PC-3 (cell line): ENCODE results near the gene CYTH4. TPM values are rescaled to one million over a fixed set of nuclear protein-coding genes. Genes with fewer than 3 reads are reported as not detected.

Source experiments
- ATAC-seq: fragments of 200-7000 bp; cut with Tn5 transposase; 2 replicates; pipeline ENCODE4 v1.9.1; 2020; ENCODE audit warnings: mild to moderate bottlenecking, moderate library complexity
- BruUV-seq: library from RNA; stranded (reverse); fragments of 400-500 nt; replicated peaks from 2 replicates; lab custom pipeline; 2021; lab: Mats Ljungman, UMichigan
- CTCF ChIA-PET: fragments of 300-600 bp; sonication (Branson Sonifier 250); formaldehyde crosslinking; loops from one replicate; lab custom pipeline; 2022; ENCODE audit warnings: antibody characterized with exemption; lab: Charles Lee
- POLR2A ChIA-PET: fragments of 300-600 bp; sonication (Branson Sonifier 250); formaldehyde crosslinking; loops from one replicate; lab custom pipeline; 2022; ENCODE audit warnings: antibody characterized with exemption; ENCODE audit not compliant: unreplicated experiment; lab: Charles Lee
- DNase-seq: peaks from one replicate; pipeline ENCODE4 v3.0.0-alpha.2; 2015
- H2AFZ ChIP-seq: fragments of 300-600 bp; sonication (generic); 2 replicates; pipeline ENCODE4 v1.6.0; 2016; ENCODE audit warnings: antibody characterized with exemption, low read length
- H3F3A ChIP-seq: fragments of 300-600 bp; sonication (generic); one replicate; pipeline ENCODE4 v1.6.0; 2017; ENCODE audit warnings: antibody characterized with exemption, low read length, control low read depth, mild to moderate bottlenecking; ENCODE audit not compliant: unreplicated experiment
- H3K27ac ChIP-seq: fragments of 300-600 bp; sonication (generic); 2 replicates; pipeline ENCODE4 v1.5.1; 2016; ENCODE audit warnings: mild to moderate bottlenecking, low read length
- H3K27me3 ChIP-seq: fragments of 300-600 bp; sonication (generic); 2 replicates; pipeline ENCODE4 v1.6.1; 2016; ENCODE audit warnings: low read length, mixed read lengths
- H3K36me3 ChIP-seq: fragments of 300-600 bp; sonication (generic); 2 replicates; pipeline ENCODE4 v1.6.1; 2016; ENCODE audit warnings: low read depth, mixed run types, low read length, mixed read lengths
- H3K4me1 ChIP-seq: fragments of 300-600 bp; sonication (generic); 2 replicates; pipeline ENCODE4 v1.5.1; 2016; ENCODE audit warnings: low read length; ENCODE audit not compliant: insufficient read depth
- H3K4me2 ChIP-seq: fragments of 300-600 bp; sonication (generic); 2 replicates; pipeline ENCODE4 v1.6.0; 2016; ENCODE audit warnings: low read length
- H3K4me3 ChIP-seq: fragments of 300-600 bp; sonication (generic); 2 replicates; pipeline ENCODE4 v1.5.1; 2016; ENCODE audit warnings: mild to moderate bottlenecking, low read length, mixed read lengths
- H3K79me2 ChIP-seq: fragments of 300-600 bp; sonication (generic); 2 replicates; pipeline ENCODE4 v1.6.1; 2017; ENCODE audit warnings: low read length, mixed read lengths
- H3K9ac ChIP-seq: fragments of 300-600 bp; sonication (generic); 2 replicates; pipeline ENCODE4 v1.6.0; 2016; ENCODE audit warnings: mild to moderate bottlenecking, low read length
- H3K9me2 ChIP-seq: fragments of 300-600 bp; sonication (generic); replicated peaks from 2 replicates; pipeline ENCODE4 v1.6.1; 2016; ENCODE audit warnings: mixed run types, low read length, mixed read lengths
- H3K9me3 ChIP-seq: fragments of 300-600 bp; sonication (generic); 2 replicates; pipeline ENCODE4 v1.6.1; 2016; ENCODE audit warnings: low read length, mixed read lengths
- H4K20me1 ChIP-seq: fragments of 300-600 bp; sonication (generic); 2 replicates; pipeline ENCODE4 v1.6.1; 2016; ENCODE audit warnings: low read length, mixed read lengths
- CTCF ChIP-seq: fragments of 300-600 bp; sonication (generic); conservative IDR thresholded peaks from 2 replicates; pipeline ENCODE4 v1.5.1; 2017; ENCODE audit warnings: antibody characterized with exemption, low read depth, mild to moderate bottlenecking, low read length
- EZH2 ChIP-seq: fragments of 300-600 bp; sonication (generic); IDR thresholded peaks from one replicate; pipeline ENCODE4 v1.6.1; 2017; ENCODE audit warnings: antibody characterized with exemption, mild to moderate bottlenecking, low read length; ENCODE audit not compliant: unreplicated experiment
- EZH2phosphoT487 ChIP-seq: fragments of 300-600 bp; sonication (generic); IDR thresholded peaks from 2 replicates; pipeline ENCODE4 v1.6.1; 2018; ENCODE audit warnings: mild to moderate bottlenecking, antibody characterized with exemption, low read length, borderline replicate concordance
- intact Hi-C: fragments of 100-400 bp; cut with micrococcal nuclease; formaldehyde crosslinking; loops from 2 replicates; pipeline ENCODE4 v1.9.0; 2023
- total RNA-seq: library from RNA; depleted of rRNA; stranded (reverse); fragments of >200 nt; gene quantifications from 2 replicates; pipeline ENCODE4 v1.2.3, GENCODE V29; 2014

CYTH4 gene
- total RNA-seq, 1 experiment from 2014 or later = 1.9 TPM

- Histone ChIP-seq H3K27ac (peak overlapping the region; percentile 100), H3K36me3 (no peaks in the 10 kb centered on the region), H4K20me1 (no peaks in the 10 kb centered on the region), H3K9ac (peak overlapping the region; percentile 89), H3K27me3 (no peaks in the 10 kb centered on the region), H3K9me2 (no peaks in the 10 kb centered on the region), H2AFZ (no peak overlapping the region), H3K9me3 (no peaks in the 10 kb centered on the region), H3F3A (no peaks in the 10 kb centered on the region), H3K79me2 (no peaks in the 10 kb centered on the region), H3K4me3 (no peak overlapping the region), H3K4me2 (peak overlapping the region; percentile 68), H3K4me1 (peaks cover 64% of the 10 kb centered on the region)
- ChIA-PET POLR2A (no interaction called here), CTCF (no interaction called here)
- DNase-seq = no peak
- ATAC-seq = no peak
- intact Hi-C loops = no loop called here
- BruUV-seq = no TSS peak
- TF ChIP-seq EZH2 = no peak
- no peak for TF ChIP-seq CTCF
- TF ChIP-seq EZH2phosphoT487 = no peak
Observed at GRCh38 chr22:37306494-37306829, 24.2 kb downstream of the CYTH4 start.

GRCh38 chr22:37308385-37309200 lies 26.3 kb downstream of the CYTH4 start:
- intact Hi-C loops = no loop called here
- peak overlapping the region; percentile 61 for H3K4me2 ChIP-seq

More at GRCh38 chr22:37308385-37309200, 26.3 kb downstream of the CYTH4 start:
- H3K9me2 ChIP-seq = no peaks in the 10 kb centered on the region
- peak overlapping the region; percentile 100 for H3K27ac ChIP-seq
- no peaks in the 10 kb centered on the region for H3K36me3 ChIP-seq
- no TSS peak for BruUV-seq
- H3K79me2 ChIP-seq = no peaks in the 10 kb centered on the region
- no peaks in the 10 kb centered on the region for H4K20me1 ChIP-seq
- TF ChIP-seq EZH2phosphoT487 (no peak), EZH2 (no peak), CTCF (no peak)
- DNase-seq (no peak), ATAC-seq (no peak)
- no peak overlapping the region for H3K4me3 ChIP-seq
- ChIA-PET POLR2A (no interaction called here), CTCF (no interaction called here)
- no peaks in the 10 kb centered on the region for H3F3A ChIP-seq
- peak overlapping the region; percentile 89 for H3K9ac ChIP-seq
- no peaks in the 10 kb centered on the region for H3K9me3 ChIP-seq
- H2AFZ ChIP-seq = no peak overlapping the region
- no peaks in the 10 kb centered on the region for H3K27me3 ChIP-seq
- H3K4me1 ChIP-seq = peaks cover 58% of the 10 kb centered on the region
